ENCODE data around the gene CSF1. TPM values are rescaled to one million over a fixed set of nuclear protein-coding genes. Genes with fewer than 3 reads are reported as not detected.

Gene CSF1
- total RNA-seq, 5 donors from 2014 or later (not counting 1 experiment from before 2014, with no cell fraction given) = 4.8 to 9.5 (median 8.3) TPM

DNA sequence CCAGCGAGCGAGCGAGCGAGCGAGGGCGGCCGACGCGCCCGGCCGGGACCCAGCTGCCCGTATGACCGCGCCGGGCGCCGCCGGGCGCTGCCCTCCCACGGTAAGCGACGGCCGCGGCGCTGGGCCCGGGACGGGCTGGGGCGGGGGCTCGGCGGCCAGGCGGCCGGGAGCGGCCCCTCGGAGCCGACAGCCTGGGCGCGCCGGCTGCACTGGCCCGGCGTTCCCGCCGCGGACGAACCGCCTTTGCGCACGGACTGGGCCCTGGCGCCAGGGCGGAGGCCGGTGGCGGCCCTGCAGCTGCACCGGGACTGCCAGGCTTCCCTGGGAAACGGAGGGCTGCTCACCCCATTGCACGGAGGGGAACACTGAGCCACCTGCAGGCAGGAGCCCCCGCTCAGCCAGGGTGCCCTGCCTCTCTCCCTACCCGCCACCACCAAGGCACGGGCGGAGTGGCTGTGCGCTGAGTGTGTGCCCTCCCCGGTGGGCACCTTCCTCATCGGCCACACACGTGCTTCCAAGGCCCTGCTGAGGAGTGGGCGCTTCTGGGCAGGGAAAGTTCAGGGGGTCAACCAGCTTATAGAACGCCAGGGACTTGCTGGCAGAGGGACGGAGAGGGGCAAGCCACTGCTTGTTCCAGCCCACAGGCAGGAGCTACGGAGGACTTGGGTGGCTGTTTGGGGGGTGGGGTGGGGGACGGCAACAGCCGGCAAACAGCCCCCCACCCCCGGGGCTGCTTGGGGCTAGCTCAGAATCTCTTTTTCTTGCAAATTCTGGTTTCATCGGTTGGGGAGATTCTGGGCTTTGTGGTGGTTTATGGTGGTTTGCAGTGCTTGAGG lies 532 bp downstream of the CSF1 start:
- no peaks in the 10 kb centered on the region for H3K36me3 ChIP-seq (ENCODE audit: control insufficient read depth in 2 of 2, extremely low read depth in 1 of 2, insufficient read depth in 1 of 2, low read length in 1 of 2)
- Mint-ChIP-seq H3K4me1 (peaks cover 61 to 65% (median 63%) of the 10 kb centered on the region in 3 donors), H3K36me3 (peaks cover under 1% of the 10 kb centered on the region), H3K27ac (peak overlapping the region; percentile 82 to 91), H3K4me3 (peak overlapping the region; percentile 72 to 88 (median 85)), H3K27me3 (peaks cover 0 to 12% of the 10 kb centered on the region in 2 donors), H3K9me3 (no peaks in the 10 kb centered on the region)
- H3K9me3 ChIP-seq = no peaks in the 10 kb centered on the region
- H3K4me1 ChIP-seq (ENCODE audit: control insufficient read depth in 1 of 2, extremely low read depth in 1 of 2, insufficient read depth in 2 of 2, low read length in 2 of 2) = peaks cover 11 to 48% of the 10 kb centered on the region in 2 experiments
- H3K27ac ChIP-seq (ENCODE audit: low read length) = peak overlapping the region; percentile 55
- WGBS (ENCODE audit: insufficient coverage) = 3% methylated on average over 66 of the region's 70 CpGs
- H3K4me3 ChIP-seq (ENCODE audit: control insufficient read depth in 1 of 2, extremely low read depth in 1 of 2, low read length in 1 of 2) = peak overlapping the region; percentile 65 to 73
- ChIA-PET POLR2A (interaction anchor here in 1 of 2 donors (0.9 kb wide), 1 partner anchor 118 kb away, joined by 3 read pairs; no protein-coding TSS in a partner anchor), CTCF (interaction anchor here in 1 of 2 donors (0.6 kb wide), 1 partner anchor 122 kb away, joined by 3 read pairs; no protein-coding TSS in a partner anchor)
- peaks cover 0 to 11% of the 10 kb centered on the region in 2 experiments for H3K27me3 ChIP-seq (replicated peaks in 1 of 2; ENCODE audit: control insufficient read depth in 2 of 2, extremely low read depth in 1 of 2, insufficient read depth in 2 of 2, low read length in 1 of 2)
- DNase-seq = peak in 7 of 35 experiments; percentile 16 to 31 (median 20)
- ATAC-seq (replicated peaks in 1 of 4) = peak; percentile 8 to 28 (median 22)

DNA sequence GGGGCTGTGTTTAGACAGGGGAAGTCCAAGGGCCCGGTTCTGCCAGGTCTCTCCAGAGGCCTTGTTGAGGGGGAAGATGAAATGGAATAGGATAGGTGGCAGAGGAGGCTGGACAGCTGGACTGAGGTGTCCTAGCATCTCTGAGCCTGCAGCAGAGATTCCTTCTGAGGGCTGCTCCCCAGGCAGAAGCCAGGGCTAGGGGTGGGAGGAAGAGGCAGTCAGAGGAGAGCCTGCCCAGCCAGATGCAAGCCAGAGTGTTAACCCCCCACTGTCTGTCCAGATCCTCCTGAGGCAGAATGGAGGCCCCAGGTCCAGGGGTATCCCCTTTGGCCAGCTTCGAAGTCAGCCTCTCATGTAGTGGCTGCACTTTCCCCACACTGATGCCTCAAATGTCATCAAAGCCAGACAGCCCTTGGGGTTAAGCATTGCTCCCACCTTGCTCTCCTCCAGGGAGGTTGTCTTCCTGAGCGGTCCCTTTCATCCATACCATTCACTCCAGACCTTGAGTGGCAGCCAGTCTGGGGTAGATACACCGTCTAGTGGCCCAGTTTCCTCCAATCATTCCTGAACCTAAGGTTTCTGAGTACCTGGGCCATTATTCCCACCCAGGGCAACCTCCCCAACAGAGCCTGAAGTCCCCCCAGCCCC lies 1.7 kb downstream of the CSF1 start:
- H3K27me3 Mint-ChIP-seq = peaks cover 0 to 12% of the 10 kb centered on the region in 2 donors
- H3K27ac ChIP-seq (ENCODE audit: low read length) = no peak overlapping the region

DNA sequence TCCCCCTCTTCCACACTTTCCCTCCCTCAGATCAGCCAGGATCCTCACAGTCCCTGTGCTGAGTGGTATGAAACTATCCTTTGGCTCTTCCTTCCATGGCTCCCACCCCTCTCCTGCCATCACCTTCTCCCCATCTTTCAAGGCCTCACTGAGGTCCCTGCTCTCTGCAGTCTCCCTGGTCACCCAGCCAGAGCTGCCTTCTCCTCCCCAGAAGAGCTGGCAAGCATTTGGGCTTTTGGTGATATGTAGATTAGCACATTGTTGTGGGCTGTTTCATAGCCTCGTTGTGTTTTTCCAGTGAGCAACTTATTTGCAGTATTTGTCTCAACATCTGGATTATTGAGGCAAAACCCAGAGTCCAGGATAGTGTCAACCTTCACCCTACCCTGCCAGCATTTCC lies 2.2 kb downstream of the CSF1 start:
- H3K27me3 ChIP-seq (replicated peaks in 1 of 2; ENCODE audit: control insufficient read depth in 2 of 2, extremely low read depth in 1 of 2, insufficient read depth in 2 of 2, low read length in 1 of 2) = peaks cover 0 to 11% of the 10 kb centered on the region in 2 experiments
- peaks cover 0 to 11% of the 10 kb centered on the region in 2 donors for H3K36me3 ChIP-seq (ENCODE audit: control insufficient read depth in 2 of 2, extremely low read depth in 1 of 2, insufficient read depth in 1 of 2, low read length in 1 of 2)
- Mint-ChIP-seq H3K27me3 (peaks cover 0 to 12% of the 10 kb centered on the region in 2 donors), H3K27ac (peak overlapping the region; percentile 78 to 91), H3K4me1 (peaks cover 48 to 51% (median 49%) of the 10 kb centered on the region in 3 donors), H3K4me3 (peak overlapping the region; percentile 72 to 85 (median 81)), H3K36me3 (peaks cover 15% of the 10 kb centered on the region), H3K9me3 (no peaks in the 10 kb centered on the region)
- H3K4me1 ChIP-seq (ENCODE audit: control insufficient read depth in 1 of 2, extremely low read depth in 1 of 2, insufficient read depth in 2 of 2, low read length in 2 of 2) = peaks cover 2 to 38% of the 10 kb centered on the region in 2 experiments
- WGBS (ENCODE audit: insufficient coverage) = no CpG with 5 or more reads among the region's 1 CpG
- ATAC-seq (replicated peaks in 1 of 4) = no peak
- POLR2A ChIA-PET = no interaction called here
- peak overlapping the region; percentile 15 for H3K27ac ChIP-seq (ENCODE audit: low read length)
- H3K4me3 ChIP-seq (ENCODE audit: control insufficient read depth in 1 of 2, extremely low read depth in 1 of 2, low read length in 1 of 2) = no peak overlapping the region
- H3K9me3 ChIP-seq = no peaks in the 10 kb centered on the region
- CTCF ChIA-PET = no interaction called here
- no peak for DNase-seq

More for the DNA sequence above, 1.7 kb downstream of the CSF1 start:
- ATAC-seq (replicated peaks in 1 of 4) = no peak
- H3K36me3 ChIP-seq (ENCODE audit: control insufficient read depth in 2 of 2, extremely low read depth in 1 of 2, insufficient read depth in 1 of 2, low read length in 1 of 2) = peaks cover 0 to 7% of the 10 kb centered on the region in 2 donors
- H3K9me3 ChIP-seq = no peaks in the 10 kb centered on the region
- Mint-ChIP-seq H3K9me3 (no peaks in the 10 kb centered on the region), H3K27ac (peak overlapping the region; percentile 78 to 91), H3K4me1 (peaks cover 53 to 55% (median 54%) of the 10 kb centered on the region in 3 donors), H3K4me3 (peak overlapping the region; percentile 72 to 85 (median 81)), H3K36me3 (peaks cover 9% of the 10 kb centered on the region)
- ChIA-PET POLR2A (no interaction called here), CTCF (interaction anchor here in 1 of 2 donors (0.6 kb wide), 1 partner anchor 1305 kb away, joined by 3 read pairs; no protein-coding TSS in a partner anchor)
- H3K4me1 ChIP-seq (ENCODE audit: control insufficient read depth in 1 of 2, extremely low read depth in 1 of 2, insufficient read depth in 2 of 2, low read length in 2 of 2) = peaks cover 2 to 38% of the 10 kb centered on the region in 2 experiments
- WGBS (ENCODE audit: insufficient coverage) = 64% methylated on average over 4 of the region's 4 CpGs
- no peak for DNase-seq
- H3K27me3 ChIP-seq (replicated peaks in 1 of 2; ENCODE audit: control insufficient read depth in 2 of 2, extremely low read depth in 1 of 2, insufficient read depth in 2 of 2, low read length in 1 of 2) = peaks cover 0 to 11% of the 10 kb centered on the region in 2 experiments
- H3K4me3 ChIP-seq (ENCODE audit: control insufficient read depth in 1 of 2, extremely low read depth in 1 of 2, low read length in 1 of 2) = peak overlapping the region in 1 of 2 donors; percentile 65

DNA sequence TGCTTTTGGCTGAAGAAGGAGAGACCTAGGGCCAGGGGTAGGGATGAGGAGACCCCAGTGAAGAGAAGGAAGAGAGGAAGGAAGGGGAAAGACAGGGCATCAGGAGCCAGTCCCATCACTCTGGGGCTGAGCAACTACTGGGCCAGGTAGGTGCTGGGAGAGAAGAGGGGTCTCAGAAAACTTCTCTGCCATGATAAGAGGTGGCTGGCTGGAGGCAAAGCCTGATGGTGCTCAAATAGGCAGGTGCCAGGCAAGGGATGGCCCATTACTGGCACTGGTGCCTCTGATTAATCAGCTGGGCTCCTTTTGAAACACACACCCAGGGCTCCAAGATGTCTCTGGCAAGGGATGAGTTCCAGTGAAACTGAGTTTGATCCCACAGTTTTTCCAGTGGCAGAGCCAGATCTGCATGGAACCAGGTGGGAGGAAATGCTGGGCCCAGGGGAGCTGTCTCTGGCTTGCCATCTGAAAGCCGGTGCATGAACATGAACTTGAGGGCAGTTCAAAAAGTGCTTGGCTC lies 2.8 kb downstream of the CSF1 start:
- no peaks in the 10 kb centered on the region for H3K9me3 Mint-ChIP-seq
- Histone ChIP-seq H3K36me3 (ENCODE audit: control insufficient read depth in 2 of 2, extremely low read depth in 1 of 2, insufficient read depth in 1 of 2, low read length in 1 of 2) (peaks cover 0 to 17% of the 10 kb centered on the region in 2 donors), H3K27ac (ENCODE audit: low read length) (peak overlapping the region; percentile 15), H3K27me3 (replicated peaks in 1 of 2; ENCODE audit: control insufficient read depth in 2 of 2, extremely low read depth in 1 of 2, insufficient read depth in 2 of 2, low read length in 1 of 2) (peaks cover 0 to 11% of the 10 kb centered on the region in 2 experiments), H3K4me3 (ENCODE audit: control insufficient read depth in 1 of 2, extremely low read depth in 1 of 2, low read length in 1 of 2) (no peak overlapping the region), H3K4me1 (ENCODE audit: control insufficient read depth in 1 of 2, extremely low read depth in 1 of 2, insufficient read depth in 2 of 2, low read length in 2 of 2) (peaks cover 2 to 38% of the 10 kb centered on the region in 2 experiments), H3K9me3 (no peaks in the 10 kb centered on the region)
- WGBS (ENCODE audit: insufficient coverage) = 85% methylated on average over 1 of the region's 1 CpG
- ATAC-seq (replicated peaks in 1 of 4) (no peak), DNase-seq (no peak)
- ChIA-PET CTCF (interaction anchor here in 1 of 2 donors (0.6 kb wide), 1 partner anchor 14 kb away, joined by 7 read pairs; no protein-coding TSS in a partner anchor), POLR2A (no interaction called here)
- H3K4me3 Mint-ChIP-seq = peak overlapping the region; percentile 72 to 85 (median 81)
- H3K36me3 Mint-ChIP-seq = peaks cover 20% of the 10 kb centered on the region
- H3K4me1 Mint-ChIP-seq = peaks cover 47 to 50% (median 49%) of the 10 kb centered on the region in 3 donors
- H3K27me3 Mint-ChIP-seq = peaks cover 0 to 12% of the 10 kb centered on the region in 2 donors
- peak overlapping the region; percentile 78 to 91 for H3K27ac Mint-ChIP-seq

DNA sequence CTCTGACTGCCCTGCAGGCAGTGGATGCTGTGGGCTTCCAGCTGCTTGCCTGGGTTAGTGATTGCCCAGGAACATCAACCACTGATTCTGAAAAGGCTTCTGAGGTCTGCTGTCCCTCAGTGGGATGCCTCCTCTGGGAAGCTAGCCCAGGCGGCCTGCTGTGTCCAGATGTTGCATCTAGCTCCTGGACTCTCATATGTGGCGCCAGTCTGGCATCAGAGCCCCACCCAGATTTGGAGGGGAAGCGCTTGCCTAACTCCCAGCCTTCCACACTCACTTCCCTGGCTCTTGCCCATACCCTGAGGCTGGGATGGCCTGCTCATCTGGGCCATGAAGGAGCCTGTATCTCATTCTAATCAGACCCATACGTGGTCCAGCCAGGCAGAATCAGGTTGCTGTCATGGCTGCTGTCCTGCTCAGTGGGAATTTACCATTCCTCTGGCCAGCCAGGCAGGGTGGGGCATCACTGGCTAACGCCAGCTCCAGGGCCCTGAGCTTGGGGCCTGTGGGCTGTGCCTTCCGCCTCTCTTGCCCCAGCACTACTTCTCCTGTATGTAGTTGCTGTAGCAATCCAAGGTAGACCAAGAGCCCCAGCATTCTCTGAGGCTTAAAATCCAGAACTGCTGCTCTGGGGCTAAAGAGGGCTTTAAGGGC lies 4.1 kb downstream of the CSF1 start:
- H3K36me3 ChIP-seq (ENCODE audit: control insufficient read depth in 2 of 2, extremely low read depth in 1 of 2, insufficient read depth in 1 of 2, low read length in 1 of 2) = peaks cover 0 to 20% of the 10 kb centered on the region in 2 donors
- H3K36me3 Mint-ChIP-seq = peaks cover 27% of the 10 kb centered on the region
- DNase-seq (no peak), ATAC-seq (replicated peaks in 1 of 4) (no peak)
- H3K27ac Mint-ChIP-seq = peak overlapping the region in 1 of 2 donors; percentile 46
- H3K4me3 Mint-ChIP-seq = no peak overlapping the region
- H3K27me3 Mint-ChIP-seq = peaks cover 0 to 12% of the 10 kb centered on the region in 2 donors
- no peak overlapping the region for H3K4me3 ChIP-seq (ENCODE audit: control insufficient read depth in 1 of 2, extremely low read depth in 1 of 2, low read length in 1 of 2)
- ChIA-PET POLR2A (no interaction called here), CTCF (interaction anchor here in 1 of 2 donors (0.6 kb wide), 1 partner anchor 138 kb away, joined by 3 read pairs; no protein-coding TSS in a partner anchor)
- no peaks in the 10 kb centered on the region for H3K9me3 ChIP-seq
- peaks cover 37 to 44% (median 41%) of the 10 kb centered on the region in 3 donors for H3K4me1 Mint-ChIP-seq
- WGBS (ENCODE audit: insufficient coverage) = 80% methylated on average over 3 of the region's 6 CpGs
- peaks cover 2 to 35% of the 10 kb centered on the region in 2 experiments for H3K4me1 ChIP-seq (ENCODE audit: control insufficient read depth in 1 of 2, extremely low read depth in 1 of 2, insufficient read depth in 2 of 2, low read length in 2 of 2)
- H3K9me3 Mint-ChIP-seq = no peaks in the 10 kb centered on the region
- no peak overlapping the region for H3K27ac ChIP-seq (ENCODE audit: low read length)
- peaks cover 0 to 11% of the 10 kb centered on the region in 2 experiments for H3K27me3 ChIP-seq (replicated peaks in 1 of 2; ENCODE audit: control insufficient read depth in 2 of 2, extremely low read depth in 1 of 2, insufficient read depth in 2 of 2, low read length in 1 of 2)
